ENCODE measurements around the gene SMIM7.
"Not testable (repeated sequence)": the region's sequence is repeated elsewhere in the genome, so short reads cannot be mapped to it uniquely, and the experiment has no call there.

The SMIM7 gene

GRCh38 chr19:16659832-16660708, at the start of gene SMIM7:
Gene SMIM7 (minus strand): TSS chr19:16660144. CDS start chr19:16660110, 34 bp downstream.
- DNase-seq (ENCODE audit: low spot score), result peak; percentile 98

GRCh38 chr19:16703677-16704076, 43.7 kb upstream of the SMIM7 start:
- DNase-seq (ENCODE audit: low spot score), result no peak

- DNase-seq (ENCODE audit: low spot score), result peak; percentile 34
Observed at GRCh38 chr19:16702123-16702522, 42.2 kb upstream of the SMIM7 start.

- DNase-seq (ENCODE audit: low spot score), result no peak
Observed at GRCh38 chr19:16698914-16699313, 39.0 kb upstream of the SMIM7 start.

- DNase-seq (ENCODE audit: low spot score), result no peak
Observed at GRCh38 chr19:16688084-16688483, 28.1 kb upstream of the SMIM7 start.

- DNase-seq (ENCODE audit: low spot score), result no peak
Observed at GRCh38 chr19:16684216-16684615, 24.3 kb upstream of the SMIM7 start.

- no peak for DNase-seq (ENCODE audit: low spot score)
Observed at GRCh38 chr19:16682539-16682938, 22.6 kb upstream of the SMIM7 start.

- DNase-seq (ENCODE audit: low spot score), result no peak
Observed at GRCh38 chr19:16679811-16680210, 19.9 kb upstream of the SMIM7 start.

GRCh38 chr19:16678498-16678897, 18.6 kb upstream of the SMIM7 start:
- DNase-seq (ENCODE audit: low spot score), result no peak

GRCh38 chr19:16677055-16677454, 17.1 kb upstream of the SMIM7 start:
- DNase-seq (ENCODE audit: low spot score), result no peak

- no peak for DNase-seq (ENCODE audit: low spot score)
Observed at GRCh38 chr19:16676101-16676798, 16.3 kb upstream of the SMIM7 start.

GRCh38 chr19:16673839-16674238, 13.9 kb upstream of the SMIM7 start:
- DNase-seq (ENCODE audit: low spot score), result not testable (repeated sequence)

GRCh38 chr19:16673231-16673630, 13.3 kb upstream of the SMIM7 start:
- DNase-seq (ENCODE audit: low spot score), result no peak

GRCh38 chr19:16671652-16672274, 11.8 kb upstream of the SMIM7 start:
- DNase-seq (ENCODE audit: low spot score), result no peak

- no peak for DNase-seq (ENCODE audit: low spot score)
Observed at GRCh38 chr19:16670291-16670690, 10.3 kb upstream of the SMIM7 start.

GRCh38 chr19:16668702-16669101, 8.8 kb upstream of the SMIM7 start:
- not testable (repeated sequence) for DNase-seq (ENCODE audit: low spot score)

GRCh38 chr19:16668176-16668575, 8.2 kb upstream of the SMIM7 start:
- DNase-seq (ENCODE audit: low spot score), result no peak

GRCh38 chr19:16661480-16662034, 1.6 kb upstream of the SMIM7 start:
- DNase-seq (ENCODE audit: low spot score), result no peak

- peak; percentile 26 for DNase-seq (ENCODE audit: low spot score)
Observed at GRCh38 chr19:16660763-16661479, 977 bp upstream of the SMIM7 start, which contains the start of gene TMEM38A. Gene TMEM38A (plus strand): TSS chr19:16661139. CDS start chr19:16661218, 79 bp downstream.

GRCh38 chr19:16659464-16659831, 496 bp downstream of the SMIM7 start:
- no peak for DNase-seq (ENCODE audit: low spot score)

GRCh38 chr19:16657384-16657783, 2.6 kb downstream of the SMIM7 start:
- DNase-seq (ENCODE audit: low spot score), result no peak

- DNase-seq (ENCODE audit: low spot score), result no peak
Observed at GRCh38 chr19:16655727-16656126, 4.2 kb downstream of the SMIM7 start.

Data from SW480 (cell line).